OCI-LY7 (cell line): Measurements from ENCODE around the gene BBLN. TPM values are rescaled to one million over a fixed set of nuclear protein-coding genes. Genes with fewer than 3 reads are reported as not detected.

Source experiments
- BruUV-seq: library from RNA; stranded (reverse); fragments of 400-500 nt; replicated peaks from 2 replicates; lab custom pipeline; 2021; lab: Mats Ljungman, UMichigan
- CTCF ChIA-PET: fragments of 300-600 bp; sonication (Branson Sonifier 250); formaldehyde crosslinking; loops from one replicate; lab custom pipeline; 2022; ENCODE audit warnings: antibody characterized with exemption; ENCODE audit not compliant: unreplicated experiment; lab: Charles Lee
- POLR2A ChIA-PET: fragments of 300-600 bp; sonication (Branson Sonifier 250); formaldehyde crosslinking; loops from one replicate; lab custom pipeline; 2022; ENCODE audit warnings: antibody characterized with exemption; lab: Charles Lee
- DNase-seq: peaks from one replicate; pipeline ENCODE4 v3.0.0-alpha.2; 2015; ENCODE audit warnings: low spot score
- H2AFZ ChIP-seq: fragments of 200-600 bp; sonication (generic), shearing (Covaris generic); 2 replicates; pipeline ENCODE4 v1.6.1; 2014; ENCODE audit warnings: mild to moderate bottlenecking, antibody characterized with exemption, low read length, moderate library complexity
- H3K27ac ChIP-seq: fragments of 200-600 bp; sonication (generic); 2 replicates; pipeline ENCODE4 v1.5.1; 2014; ENCODE audit warnings: mixed run types, low read depth, mild to moderate bottlenecking, moderate library complexity, low read length, inconsistent platforms; ENCODE audit not compliant: poor library complexity, severe bottlenecking
- H3K36me3 ChIP-seq: fragments of 200-600 bp; sonication (generic); 2 replicates; pipeline ENCODE4 v1.6.1; 2014; ENCODE audit warnings: mild to moderate bottlenecking, antibody characterized with exemption, low read length, moderate library complexity, mixed read lengths; ENCODE audit not compliant: insufficient read depth
- H3K4me1 ChIP-seq: fragments of 200-600 bp; sonication (generic); 2 replicates; pipeline ENCODE4 v1.5.1; 2014; ENCODE audit warnings: mild to moderate bottlenecking, low read length; ENCODE audit not compliant: insufficient read depth, poor library complexity, severe bottlenecking
- H3K4me2 ChIP-seq: fragments of 200-600 bp; sonication (generic); 2 replicates; pipeline ENCODE4 v1.6.1; 2014; ENCODE audit warnings: mild to moderate bottlenecking, low read length
- H3K4me3 ChIP-seq: fragments of 200-600 bp; sonication (generic); 2 replicates; pipeline ENCODE4 v1.5.1; 2014; ENCODE audit warnings: mild to moderate bottlenecking, low read depth, low read length; ENCODE audit not compliant: poor library complexity, severe bottlenecking
- H3K79me2 ChIP-seq: fragments of 200-600 bp; sonication (generic); 2 replicates; pipeline ENCODE4 v1.6.1; 2016; ENCODE audit warnings: low read depth, mild to moderate bottlenecking, low read length, moderate library complexity, mixed read lengths; ENCODE audit not compliant: insufficient read depth
- H3K9me2 ChIP-seq: fragments of 200-600 bp; sonication (generic); 2 replicates; pipeline ENCODE4 v1.6.1; 2016; ENCODE audit warnings: mild to moderate bottlenecking, low read length, mixed read lengths; ENCODE audit not compliant: insufficient read depth
- H3K9me3 ChIP-seq: fragments of 200-600 bp; sonication (generic); 2 replicates; pipeline ENCODE4 v1.6.1; 2014; ENCODE audit warnings: mild to moderate bottlenecking, mixed run types, low read length, mixed read lengths
- H4K20me1 ChIP-seq: fragments of 200-600 bp; sonication (generic); 2 replicates; pipeline ENCODE4 v1.6.1; 2014; ENCODE audit warnings: mild to moderate bottlenecking, antibody characterized with exemption, low read length, moderate library complexity, mixed read lengths; ENCODE audit not compliant: insufficient read depth
- CTCF ChIP-seq: fragments of 200-600 bp; sonication (generic); conservative IDR thresholded peaks from 2 replicates; pipeline ENCODE4 v1.5.1; 2014; ENCODE audit warnings: mild to moderate bottlenecking, antibody characterized with exemption, low read length, moderate library complexity, mixed read lengths
- EZH2phosphoT487 ChIP-seq: fragments of 200-600 bp; sonication (generic); IDR thresholded peaks from 2 replicates; pipeline ENCODE4 v1.6.1; 2018; ENCODE audit warnings: low read depth, borderline replicate concordance, mild to moderate bottlenecking, mixed run types, antibody characterized with exemption, low read length, moderate library complexity, mixed read lengths
- intact Hi-C: fragments of 100-400 bp; cut with micrococcal nuclease; formaldehyde crosslinking; loops from one replicate; pipeline ENCODE4 v1.10.0; 2022; ENCODE audit not compliant: unreplicated experiment
- total RNA-seq, 2 experiments: library from RNA; depleted of rRNA in 1 of 2; stranded (reverse); fragments of >200 nt in 1 of 2; shearing (Covaris generic) in 1 of 2; gene quantifications; 2 replicates each; pipeline ENCODE4 v1.2.3, GENCODE V29; 2014 to 2022

The BBLN gene
- total RNA-seq, 2 experiments from 2014 or later: 66.9 to 104 TPM

- TF ChIP-seq CTCF: no peak
- no peak for TF ChIP-seq EZH2phosphoT487
- Histone ChIP-seq H3K9me2 (no peaks in the 10 kb centered on the region), H3K79me2 (no peaks in the 10 kb centered on the region), H3K36me3 (peaks cover 60% of the 10 kb centered on the region), H3K27ac (no peak overlapping the region), H3K4me3 (no peak overlapping the region), H3K9me3 (no peaks in the 10 kb centered on the region), H2AFZ (no peak overlapping the region), H4K20me1 (no peaks in the 10 kb centered on the region), H3K4me2 (no peak overlapping the region), H3K4me1 (no peaks in the 10 kb centered on the region)
- DNase-seq: no peak
- ChIA-PET CTCF (interaction anchor here (0.6 kb wide), 1 partner anchor 8 kb away, joined by 3 read pairs; no protein-coding TSS in a partner anchor), POLR2A (no interaction called here)
- BruUV-seq: no TSS peak
- intact Hi-C loops: no loop called here
Measured at GRCh38 chr9:128168731-128169308, 8.8 kb downstream of the BBLN start.

- H4K20me1 ChIP-seq: no peaks in the 10 kb centered on the region
- no TSS peak for BruUV-seq
- TF ChIP-seq CTCF (no peak), EZH2phosphoT487 (no peak)
- H3K27ac ChIP-seq: no peak overlapping the region
- POLR2A ChIA-PET: no interaction called here
- no peak overlapping the region for H3K4me3 ChIP-seq
- CTCF ChIA-PET: interaction anchor here (0.6 kb wide), 1 partner anchor 8 kb away, joined by 3 read pairs; no protein-coding TSS in a partner anchor
- no peak for DNase-seq
- H3K9me2 ChIP-seq: no peaks in the 10 kb centered on the region
- no peaks in the 10 kb centered on the region for H3K4me1 ChIP-seq
- H3K9me3 ChIP-seq: no peaks in the 10 kb centered on the region
- no peak overlapping the region for H3K4me2 ChIP-seq
- no peaks in the 10 kb centered on the region for H3K79me2 ChIP-seq
- no peak overlapping the region for H2AFZ ChIP-seq
- intact Hi-C loops: no loop called here
- H3K36me3 ChIP-seq: peaks cover 60% of the 10 kb centered on the region
Measured at GRCh38 chr9:128169492-128169891, 9.4 kb downstream of the BBLN start.

- Histone ChIP-seq H3K27ac (no peak overlapping the region), H4K20me1 (no peaks in the 10 kb centered on the region), H3K4me2 (no peak overlapping the region), H3K4me3 (no peak overlapping the region), H3K4me1 (no peaks in the 10 kb centered on the region), H3K79me2 (no peaks in the 10 kb centered on the region), H3K9me2 (no peaks in the 10 kb centered on the region), H3K36me3 (peaks cover 60% of the 10 kb centered on the region), H2AFZ (no peak overlapping the region), H3K9me3 (no peaks in the 10 kb centered on the region)
- ChIA-PET POLR2A (no interaction called here), CTCF (no interaction called here)
- intact Hi-C loops: no loop called here
- no TSS peak for BruUV-seq
- no peak for DNase-seq
- TF ChIP-seq EZH2phosphoT487: no peak
- no peak for TF ChIP-seq CTCF
Measured at GRCh38 chr9:128169925-128170324, 9.9 kb downstream of the BBLN start.
